HG02981 (cell line): ENCODE data around the gene GJD2.

Experiments used
- ATAC-seq: cut with Tn5 transposase; IDR thresholded peaks from one replicate; pipeline ENCODE4 v1.9.1; 2021; ENCODE audit warnings: mild to moderate bottlenecking, moderate library complexity; ENCODE audit not compliant: unreplicated experiment

The GJD2 gene

DNA sequence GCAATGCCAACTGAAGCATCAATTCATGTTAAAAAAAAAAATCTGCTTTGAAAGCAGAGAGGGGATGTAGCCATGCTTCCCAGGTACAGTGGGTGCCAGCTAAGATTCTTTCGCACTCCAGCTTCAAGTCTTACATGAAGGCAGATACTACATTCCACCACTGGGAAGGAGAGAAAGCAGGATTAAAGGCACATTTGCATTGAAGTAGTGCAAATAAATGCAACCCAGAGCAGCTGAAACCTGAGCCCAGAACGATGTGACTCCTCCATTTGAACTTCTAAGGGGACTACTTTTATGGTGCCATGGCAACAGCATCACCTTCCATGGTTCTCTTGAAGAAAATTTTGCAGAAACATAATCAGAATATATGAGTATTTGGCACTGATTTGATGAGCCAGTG is 19.1 kb upstream of the GJD2 start:
- no peak for ATAC-seq

DNA sequence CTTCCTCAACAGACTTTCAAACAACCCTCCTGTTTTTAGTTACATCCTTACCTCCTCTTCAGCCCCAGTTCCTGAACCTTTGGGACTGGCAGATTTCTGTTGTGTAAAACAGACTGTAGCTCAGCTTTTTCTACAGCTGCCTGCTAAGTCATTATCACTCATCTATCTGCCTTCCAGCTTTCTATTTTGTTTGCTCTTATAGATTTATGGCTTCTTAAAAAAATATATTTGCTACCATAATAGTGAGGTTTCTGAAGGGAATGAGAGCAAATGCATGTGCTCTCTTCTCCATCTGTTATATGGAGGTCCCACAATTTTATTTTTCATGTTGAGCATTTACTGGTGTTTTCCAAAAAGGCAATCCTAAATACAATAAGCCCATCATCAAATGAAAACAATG is 18.2 kb upstream of the GJD2 start:
- ATAC-seq, result no peak

DNA sequence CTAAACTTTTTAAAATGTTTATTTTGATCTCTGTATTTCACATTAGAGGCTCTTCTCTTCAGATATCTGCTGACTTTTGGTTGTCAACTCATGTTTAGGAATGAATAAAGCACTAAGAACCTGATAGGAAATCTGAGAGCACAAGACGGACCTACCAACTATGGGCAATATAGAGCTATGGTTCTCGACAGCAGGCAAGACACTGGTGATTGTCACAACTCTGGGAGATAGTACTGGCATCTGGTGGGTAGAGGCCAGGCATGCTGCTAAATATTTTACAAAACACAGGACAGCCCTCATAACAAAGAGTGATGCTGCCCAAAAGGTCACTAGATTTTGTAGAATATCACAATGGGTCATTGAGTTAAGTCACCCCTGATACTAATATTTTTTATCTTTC is 17.5 kb upstream of the GJD2 start:
- no peak for ATAC-seq

DNA sequence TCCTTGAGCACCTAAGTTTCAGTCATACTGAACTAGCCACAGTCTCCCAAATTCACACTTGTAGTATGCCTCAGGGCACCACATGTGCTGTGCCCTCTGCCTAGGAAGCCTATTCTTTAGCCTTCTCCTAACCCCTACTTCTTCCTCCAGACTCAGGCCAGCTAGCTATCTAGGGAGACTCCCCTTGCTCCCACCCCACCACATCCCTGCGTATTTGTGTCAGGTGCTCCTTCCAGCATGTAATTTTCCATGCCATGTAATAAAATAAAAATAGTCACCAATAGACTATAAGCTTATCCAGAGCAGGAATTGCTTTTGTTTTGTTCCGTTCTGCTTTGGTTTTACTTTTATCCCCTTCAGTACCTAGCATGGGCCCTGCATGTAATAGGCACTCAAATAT is 14.9 kb upstream of the GJD2 start:
- ATAC-seq, result no peak

DNA sequence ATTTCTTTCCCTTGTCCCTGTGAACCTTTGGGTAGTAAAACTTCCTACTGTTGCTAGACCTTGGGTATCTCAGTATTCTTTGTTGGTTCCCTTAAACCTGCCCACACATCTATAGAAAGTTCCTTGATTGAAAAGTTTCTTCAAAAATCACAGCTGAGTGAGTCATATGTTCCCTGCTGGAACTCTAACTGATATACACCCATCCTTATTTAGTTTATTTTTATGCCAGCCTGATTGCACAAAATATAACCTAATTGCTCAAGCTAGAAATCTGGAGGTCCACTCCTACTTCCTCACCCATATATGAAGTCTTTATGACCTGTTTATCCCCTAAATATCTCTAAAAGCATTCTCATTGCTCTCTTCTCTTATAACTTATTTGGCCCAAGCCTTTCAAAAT is 13.7 kb upstream of the GJD2 start:
- no peak for ATAC-seq

DNA sequence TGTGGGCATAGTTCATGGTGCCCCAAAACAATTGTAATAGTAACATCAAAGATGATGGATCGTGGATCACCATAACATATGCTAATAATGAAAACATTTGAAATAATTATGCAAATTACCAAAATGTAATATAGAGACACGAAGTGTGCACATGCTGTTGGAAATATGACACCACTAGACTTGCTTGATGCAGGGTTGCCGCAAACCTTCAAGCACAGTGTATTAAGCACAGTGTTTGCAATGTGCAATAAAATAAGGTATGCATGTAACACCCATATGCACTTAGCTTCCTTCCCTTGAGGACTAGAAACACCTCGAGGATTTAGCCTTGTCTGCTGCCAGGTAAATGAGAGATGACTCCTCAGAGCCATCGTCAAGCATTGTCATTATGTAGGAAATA is 10.9 kb upstream of the GJD2 start:
- ATAC-seq, result no peak

DNA sequence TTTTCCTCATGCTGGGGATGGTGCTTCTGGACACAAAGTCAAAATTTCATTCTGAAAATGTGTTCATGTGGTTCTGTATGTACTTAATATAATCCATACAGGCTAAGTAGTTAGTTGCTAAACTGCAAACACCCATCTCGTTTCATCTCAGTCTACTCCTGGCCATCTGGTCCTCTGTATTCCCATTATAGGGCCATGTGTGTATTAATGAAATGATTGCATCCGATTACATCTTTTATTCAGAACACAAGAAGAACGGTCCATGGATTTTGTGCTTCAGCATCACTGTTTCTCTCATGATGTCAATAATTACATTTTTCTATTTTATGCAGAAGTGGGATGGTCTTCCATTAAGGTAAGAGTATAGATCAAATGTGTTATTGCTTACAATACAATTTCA is 6.1 kb upstream of the GJD2 start:
- ATAC-seq, result no peak

DNA sequence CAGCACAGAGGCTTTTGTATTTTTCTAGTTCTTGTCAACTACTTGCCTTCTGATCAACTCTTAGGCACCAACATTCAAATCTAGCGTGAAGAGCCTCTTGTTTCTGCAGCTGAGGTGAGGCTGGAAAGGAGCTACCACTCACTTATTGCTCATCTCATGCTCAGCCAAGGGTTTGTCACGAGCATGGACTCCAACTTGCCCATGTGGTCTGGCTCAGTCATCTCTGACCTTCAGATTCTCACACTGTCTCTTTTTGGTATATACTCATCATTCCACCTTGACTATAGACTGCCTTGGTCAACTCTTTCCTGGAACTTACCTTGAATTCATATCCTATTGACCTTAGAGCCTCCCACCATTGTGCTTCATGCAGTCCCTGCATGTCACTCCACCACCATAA is 5.2 kb upstream of the GJD2 start:
- ATAC-seq, result no peak

DNA sequence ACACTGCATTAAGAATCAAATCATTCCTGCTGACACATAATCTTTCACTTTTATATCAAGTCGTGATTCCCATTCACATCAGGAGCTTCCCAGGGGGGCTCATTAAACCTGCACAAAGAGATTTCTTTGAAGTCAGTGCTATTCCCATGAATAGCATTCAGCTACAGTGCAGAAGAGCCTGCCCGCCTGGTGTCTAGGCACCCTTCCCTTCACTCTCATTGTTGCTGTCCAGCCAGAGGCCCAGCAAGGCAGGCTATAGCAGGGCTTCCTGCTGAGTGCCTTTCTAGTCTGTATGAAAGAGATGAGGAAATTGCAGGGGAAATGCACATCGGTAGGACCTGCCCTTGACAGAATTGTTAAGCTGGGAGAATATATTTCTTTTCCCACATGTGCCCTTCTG is 4.5 kb upstream of the GJD2 start:
- ATAC-seq, result no peak

DNA sequence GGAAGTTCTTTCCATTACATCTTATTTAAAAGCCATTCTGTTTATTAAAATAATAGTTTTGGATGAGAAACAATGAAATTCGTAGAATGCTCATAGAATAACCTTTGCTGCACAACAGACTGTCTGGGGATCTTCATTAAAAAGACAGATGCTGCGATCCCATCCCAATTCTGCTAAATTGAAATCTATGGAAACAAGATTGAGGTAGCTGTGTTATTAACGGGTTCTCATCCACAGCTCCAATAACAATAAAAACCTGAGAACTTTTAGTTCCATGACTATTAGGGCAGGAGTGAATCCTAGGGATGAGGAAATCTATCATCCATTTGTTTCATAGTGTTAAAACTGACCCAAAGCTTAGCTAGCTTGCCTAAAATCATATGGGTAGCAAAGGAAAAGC is 2.5 kb upstream of the GJD2 start:
- ATAC-seq, result no peak

DNA sequence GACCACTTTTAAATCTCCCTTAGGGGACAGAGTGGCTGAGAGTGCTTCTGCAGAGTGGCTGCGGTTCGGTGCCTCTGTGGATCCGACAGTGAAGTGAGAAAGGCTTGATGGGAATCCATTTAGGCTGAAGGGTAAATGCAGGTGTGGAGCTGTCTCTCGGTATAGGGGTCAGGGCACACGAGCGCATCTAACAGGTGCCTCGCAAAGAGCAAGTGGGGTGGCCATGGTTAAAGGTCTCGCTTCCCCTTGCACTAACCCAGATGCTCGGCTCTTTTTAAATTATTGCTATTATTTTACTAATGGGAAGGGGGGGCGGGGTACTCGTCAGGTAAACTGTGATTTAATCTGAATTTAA is 598 bp upstream of the GJD2 start:
- no peak for ATAC-seq

DNA sequence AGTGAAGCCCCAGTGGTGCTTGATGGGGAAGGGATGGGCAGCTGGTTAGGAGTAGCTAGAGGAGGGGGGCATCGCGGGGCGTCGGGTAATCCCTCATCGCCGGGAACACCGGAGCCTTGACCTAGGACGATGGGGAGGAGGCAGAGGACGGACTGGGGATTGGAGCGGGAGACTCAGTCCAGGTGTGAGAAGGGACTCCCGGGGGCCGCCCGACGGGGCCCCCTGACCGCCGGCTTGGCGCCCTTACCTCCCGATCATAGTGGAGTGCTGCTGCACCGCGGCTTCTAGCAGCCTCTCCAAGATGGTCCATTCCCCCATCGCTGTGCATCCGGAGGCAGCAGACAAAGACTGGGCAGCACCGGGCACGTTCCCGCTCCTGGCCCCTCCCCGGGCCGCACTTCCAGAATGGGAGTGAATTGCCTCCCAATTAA is 612 bp downstream of the GJD2 start:
- ATAC-seq, result no peak

DNA sequence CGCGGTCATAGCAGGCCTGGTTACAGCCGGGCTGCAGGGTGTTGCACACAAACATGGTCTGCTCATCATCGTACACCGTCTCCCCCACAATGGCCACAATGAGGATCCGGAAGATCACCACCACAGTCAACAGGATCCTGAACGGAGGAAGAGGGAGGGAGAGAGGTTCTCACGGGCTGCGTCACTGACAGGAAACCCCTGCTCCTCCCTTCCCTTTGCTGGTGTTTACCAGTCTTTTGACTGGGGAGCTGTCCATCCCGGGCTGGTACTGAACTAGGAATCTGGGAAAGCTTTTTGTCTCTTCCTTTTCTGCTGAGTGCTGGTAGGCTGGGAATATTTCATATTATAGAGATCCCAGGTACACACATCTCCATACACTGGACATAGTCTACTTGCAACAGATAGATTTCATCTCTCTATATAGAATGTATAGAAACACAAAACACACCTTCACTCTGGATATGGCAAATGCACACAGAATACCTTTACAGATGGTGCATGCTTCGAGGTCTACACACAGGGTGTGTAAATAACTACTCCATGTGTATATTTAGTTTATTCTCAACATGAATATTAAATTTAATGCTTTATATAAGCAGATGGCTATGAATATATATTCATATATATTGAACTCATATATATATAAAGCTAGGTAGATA is 1.4 kb downstream of the GJD2 start:
- no peak for ATAC-seq

DNA sequence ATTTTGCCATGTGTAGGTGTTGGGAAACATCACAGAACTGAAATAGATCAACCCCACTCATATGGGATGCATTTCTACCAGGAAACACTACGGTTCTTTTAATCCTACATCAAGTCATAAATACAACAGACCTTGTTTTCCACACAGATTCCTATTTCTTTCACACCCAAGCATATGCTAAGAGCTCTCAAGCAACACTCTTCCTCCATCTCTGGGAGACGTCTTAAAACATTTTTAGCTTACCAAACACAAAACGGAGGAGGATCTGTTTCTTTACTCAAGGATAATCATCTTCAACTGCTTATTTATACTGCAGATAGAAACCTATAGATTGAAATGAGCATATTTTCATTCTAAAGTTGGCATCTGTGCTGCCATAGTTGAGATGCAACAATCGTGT is 5.1 kb downstream of the GJD2 start:
- ATAC-seq, result no peak

DNA sequence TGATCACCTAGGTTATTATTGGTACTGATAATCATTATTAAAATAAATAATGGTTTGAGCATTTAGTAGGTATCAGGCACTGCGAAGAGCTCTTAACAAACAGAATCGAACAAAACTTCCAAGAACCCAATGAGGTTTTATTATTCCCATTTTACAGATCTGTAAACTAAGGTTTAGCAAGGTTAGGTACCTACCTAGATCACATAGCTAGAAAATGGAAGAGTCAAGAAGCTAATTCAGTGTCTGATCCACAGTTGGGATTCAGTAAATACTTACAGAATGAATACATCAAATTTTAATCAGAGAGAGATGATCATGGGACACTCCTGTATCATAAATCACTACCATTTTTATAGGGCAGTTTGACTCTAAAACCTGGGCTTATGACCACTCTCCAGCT is 15.5 kb downstream of the GJD2 start:
- ATAC-seq, result no peak

DNA sequence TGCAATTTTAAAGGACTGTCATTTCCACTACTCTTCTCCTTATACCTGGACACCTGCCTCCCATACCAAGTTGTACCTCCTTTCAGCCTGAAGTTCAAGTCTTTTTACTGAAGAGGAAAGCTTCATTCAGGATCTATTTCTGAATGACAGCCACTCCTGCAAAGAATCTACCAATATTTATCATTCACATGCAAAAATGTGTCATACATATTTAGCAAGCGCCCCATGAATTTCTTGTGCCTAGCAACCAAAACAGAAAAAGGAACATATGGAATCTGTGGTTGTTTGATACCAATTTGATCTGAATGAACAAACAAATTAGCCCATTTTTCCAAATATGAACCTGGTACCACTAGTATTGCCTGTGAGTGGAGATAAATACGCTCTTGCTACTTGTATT is 16.8 kb downstream of the GJD2 start:
- ATAC-seq, result no peak

DNA sequence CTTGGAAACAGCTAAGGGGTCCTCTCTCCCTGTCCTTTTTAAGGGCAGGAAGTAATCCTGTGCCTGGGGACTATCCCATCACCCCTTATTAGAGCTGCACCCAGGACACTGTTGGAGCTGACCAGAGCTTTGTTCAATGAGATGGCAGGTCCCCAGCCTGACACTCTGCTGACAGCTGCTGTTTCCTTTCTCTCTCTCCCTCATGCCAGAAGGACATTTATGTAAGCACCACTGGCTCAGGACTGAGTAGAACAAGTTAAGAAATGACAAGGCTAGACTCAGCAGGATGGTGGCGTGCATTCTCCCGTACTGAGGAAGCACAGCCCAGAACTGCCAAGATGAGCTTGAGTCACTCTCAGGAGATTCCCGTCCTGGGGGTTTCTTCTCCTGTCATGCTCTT is 17.3 kb downstream of the GJD2 start:
- ATAC-seq, result no peak

DNA sequence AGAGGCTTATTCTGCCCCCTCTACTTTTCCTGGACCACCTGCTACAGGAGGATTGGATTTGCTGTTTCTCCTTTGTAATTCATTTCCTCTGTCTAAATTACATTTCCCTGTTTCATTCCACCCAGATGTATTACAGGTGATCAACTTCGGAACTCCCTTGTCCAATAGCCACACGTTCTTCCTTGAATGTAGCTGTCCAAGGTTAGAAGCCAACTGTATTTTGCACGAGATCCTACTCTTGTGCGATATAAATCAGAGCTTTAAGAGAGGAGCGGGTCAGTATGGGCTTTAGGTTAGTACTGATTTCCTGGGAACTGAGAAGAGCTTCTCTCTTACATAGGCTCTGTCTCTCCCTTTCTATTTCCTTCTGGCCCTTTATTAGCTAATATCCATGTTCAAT is 20.5 kb downstream of the GJD2 start:
- ATAC-seq, result no peak

DNA sequence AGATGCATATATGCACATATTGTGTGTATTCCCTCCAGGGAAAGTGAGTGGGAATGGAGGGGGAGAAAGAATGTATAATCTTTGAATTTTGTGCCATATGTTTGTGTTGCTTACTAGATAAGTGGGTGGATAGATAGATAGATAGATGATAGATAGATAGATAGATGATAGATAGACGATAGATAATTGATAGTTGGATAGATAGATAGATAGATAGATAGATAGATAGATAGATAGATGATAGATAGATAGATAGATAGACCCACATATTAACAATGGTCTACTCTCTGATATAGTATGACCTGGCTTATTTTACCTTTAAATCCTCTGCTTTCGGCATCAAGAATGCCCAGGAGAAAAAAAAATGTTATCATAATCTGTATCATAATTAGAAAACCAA is 21.2 kb downstream of the GJD2 start:
- ATAC-seq, result no peak

DNA sequence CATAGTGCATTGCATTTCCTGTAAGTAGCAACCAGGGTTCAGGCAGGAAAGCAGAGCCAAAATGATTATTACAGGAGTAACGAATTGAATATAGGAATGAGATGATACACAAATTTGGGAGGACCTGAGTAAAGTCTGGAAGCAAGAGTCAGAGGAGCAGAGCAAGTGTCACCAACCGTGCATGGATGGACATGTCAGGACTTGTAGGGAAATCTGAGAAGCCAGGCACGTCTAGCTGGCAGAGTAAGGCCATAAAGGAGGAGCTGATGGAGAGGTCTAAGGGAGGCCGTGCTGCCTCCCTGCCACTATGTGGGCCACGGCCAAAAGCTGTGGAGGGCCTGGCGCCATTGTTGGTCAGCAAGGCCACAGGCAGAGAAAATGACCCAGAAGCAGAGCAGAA is 22.4 kb downstream of the GJD2 start:
- ATAC-seq, result no peak

DNA sequence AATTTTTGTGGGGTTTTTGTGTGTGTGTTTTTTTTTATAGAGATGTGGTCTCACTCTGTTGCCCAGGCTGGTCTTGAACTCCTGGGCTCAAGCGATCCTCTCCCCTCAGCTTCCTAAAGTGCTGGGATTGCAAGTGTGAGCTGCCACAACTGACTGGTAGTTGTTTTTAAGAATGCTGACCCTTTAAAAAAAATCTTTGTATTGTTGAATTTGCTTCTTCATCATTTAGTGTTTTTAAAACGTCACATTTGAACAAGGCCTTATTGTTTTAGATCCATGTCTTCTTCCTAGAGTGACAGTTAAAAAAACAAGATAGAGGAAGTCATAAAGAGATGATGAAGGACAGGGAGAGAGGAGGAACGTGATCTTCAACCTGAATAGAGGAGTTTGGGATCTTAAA is 24.1 kb downstream of the GJD2 start:
- ATAC-seq, result no peak

DNA sequence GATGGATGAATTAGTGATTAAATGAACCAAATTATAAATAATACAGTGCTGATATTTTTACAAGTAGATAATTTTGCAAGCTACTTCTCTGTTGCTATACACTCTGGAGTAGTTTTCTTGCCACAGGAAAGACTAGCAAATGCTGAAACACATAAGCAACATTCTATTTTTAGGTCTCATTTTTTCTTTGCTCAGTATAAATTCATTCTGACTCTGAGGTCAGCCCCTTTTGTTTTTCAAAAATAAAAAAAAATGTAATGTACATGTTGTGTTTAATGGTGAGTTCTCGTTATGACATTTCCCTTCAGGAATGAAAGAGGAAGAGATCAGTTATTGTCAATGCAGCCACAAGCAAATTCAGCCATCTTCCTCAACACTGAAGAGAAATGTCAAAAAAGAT is 24.9 kb downstream of the GJD2 start:
- ATAC-seq, result no peak

DNA sequence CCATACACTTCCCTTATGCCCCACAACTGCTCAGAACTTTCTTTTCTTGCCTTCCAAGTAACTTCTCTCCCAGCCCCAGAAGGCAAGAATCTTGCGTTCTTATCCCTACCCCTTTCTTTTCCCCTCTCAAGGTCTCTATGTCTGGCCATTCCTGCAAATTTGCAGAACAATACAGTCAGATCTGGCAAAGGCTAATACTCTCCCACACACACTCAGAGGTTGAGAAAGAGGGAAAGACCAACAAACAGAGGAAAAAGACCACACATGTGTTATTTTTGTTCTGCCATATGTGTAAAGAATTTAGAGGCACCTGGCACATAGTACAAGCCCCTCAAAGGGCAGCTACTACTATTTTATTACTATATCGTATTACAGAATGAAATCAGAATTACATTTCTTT is 25.7 kb downstream of the GJD2 start:
- no peak for ATAC-seq
